ENCODE measurements around the gene NAV2.

NAV2 gene

GRCh38 chr11:19853016-19853415 is 140.4 kb downstream of the NAV2 start:
- Histone ChIP-seq H3K4me1 (ENCODE audit: insufficient read depth, low read length) (peaks cover 27% of the 10 kb centered on the region), H3K36me3 (ENCODE audit: insufficient read depth, low read length) (no peaks in the 10 kb centered on the region), H3K4me3 (ENCODE audit: low read length) (no peak overlapping the region), H2AFZ (ENCODE audit: low read depth, low read length) (no peak overlapping the region), H3K9me3 (ENCODE audit: low read length) (peaks cover 2% of the 10 kb centered on the region), H3K27me3 (ENCODE audit: insufficient read depth, low read length) (no peaks in the 10 kb centered on the region)

DNA sequence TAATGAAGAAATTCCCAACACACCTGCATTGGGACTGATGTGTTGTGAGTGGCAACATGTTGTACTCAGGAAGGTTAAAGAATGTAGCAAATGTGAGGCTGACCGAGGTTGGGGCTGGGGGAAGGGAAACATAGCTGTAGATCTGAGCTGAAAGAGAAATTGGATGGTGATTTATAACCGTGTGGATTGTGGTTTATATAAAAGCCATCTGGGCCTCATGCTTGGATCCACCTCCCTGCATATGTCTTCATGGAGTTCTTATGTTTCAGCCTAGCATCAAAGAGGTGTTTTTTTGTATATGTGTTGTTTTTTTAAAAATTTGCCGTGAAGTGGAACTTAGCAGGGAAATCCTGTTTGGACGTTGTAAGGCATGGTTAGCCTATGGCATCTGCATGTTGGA is 141.3 kb downstream of the NAV2 start:
- Histone ChIP-seq H2AFZ (ENCODE audit: low read depth, low read length) (no peak overlapping the region), H3K27me3 (ENCODE audit: insufficient read depth, low read length) (no peaks in the 10 kb centered on the region), H3K4me3 (ENCODE audit: low read length) (no peak overlapping the region), H3K4me1 (ENCODE audit: insufficient read depth, low read length) (peaks cover 21% of the 10 kb centered on the region), H3K9me3 (ENCODE audit: low read length) (peaks cover 2% of the 10 kb centered on the region), H3K36me3 (ENCODE audit: insufficient read depth, low read length) (no peaks in the 10 kb centered on the region)

GRCh38 chr11:19861171-19861570 is 148.5 kb downstream of the NAV2 start:
- Histone ChIP-seq H3K4me3 (ENCODE audit: low read length) (no peak overlapping the region), H3K36me3 (ENCODE audit: insufficient read depth, low read length) (no peaks in the 10 kb centered on the region), H3K27me3 (ENCODE audit: insufficient read depth, low read length) (no peaks in the 10 kb centered on the region), H2AFZ (ENCODE audit: low read depth, low read length) (no peak overlapping the region), H3K9me3 (ENCODE audit: low read length) (no peaks in the 10 kb centered on the region), H3K4me1 (ENCODE audit: insufficient read depth, low read length) (peaks cover 35% of the 10 kb centered on the region)

GRCh38 chr11:19862091-19862490 is 149.5 kb downstream of the NAV2 start:
- Histone ChIP-seq H3K9me3 (ENCODE audit: low read length) (no peaks in the 10 kb centered on the region), H3K4me3 (ENCODE audit: low read length) (no peak overlapping the region), H2AFZ (ENCODE audit: low read depth, low read length) (no peak overlapping the region), H3K4me1 (ENCODE audit: insufficient read depth, low read length) (peaks cover 35% of the 10 kb centered on the region), H3K36me3 (ENCODE audit: insufficient read depth, low read length) (no peaks in the 10 kb centered on the region), H3K27me3 (ENCODE audit: insufficient read depth, low read length) (no peaks in the 10 kb centered on the region)

GRCh38 chr11:19864141-19865140 is 151.8 kb downstream of the NAV2 start:
- H3K4me1 ChIP-seq (ENCODE audit: insufficient read depth, low read length): peaks cover 45% of the 10 kb centered on the region
- no peaks in the 10 kb centered on the region for H3K9me3 ChIP-seq (ENCODE audit: low read length)
- no peak overlapping the region for H2AFZ ChIP-seq (ENCODE audit: low read depth, low read length)

DNA sequence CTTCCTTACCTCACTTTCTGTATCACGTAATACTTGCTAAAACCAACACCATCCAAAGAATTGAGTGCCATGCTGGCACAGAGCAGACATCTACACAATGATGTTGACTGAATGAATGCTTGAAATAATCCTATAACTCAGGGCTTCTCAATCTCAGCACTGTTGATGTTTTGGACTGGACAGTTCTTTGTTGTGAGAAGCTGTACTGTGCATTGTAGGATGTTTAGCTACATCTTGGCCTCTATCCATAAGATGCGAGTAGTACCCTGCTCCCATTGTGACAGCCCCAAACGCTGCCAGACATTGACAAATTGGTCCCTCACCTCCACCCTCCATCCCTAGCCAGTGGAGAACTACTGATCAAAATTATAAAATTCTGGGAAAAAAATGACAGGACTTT is 153.4 kb downstream of the NAV2 start:
- Histone ChIP-seq H2AFZ (ENCODE audit: low read depth, low read length) (no peak overlapping the region), H3K27me3 (ENCODE audit: insufficient read depth, low read length) (no peaks in the 10 kb centered on the region), H3K36me3 (ENCODE audit: insufficient read depth, low read length) (no peaks in the 10 kb centered on the region), H3K4me3 (ENCODE audit: low read length) (no peak overlapping the region), H3K4me1 (ENCODE audit: insufficient read depth, low read length) (peaks cover 45% of the 10 kb centered on the region), H3K9me3 (ENCODE audit: low read length) (no peaks in the 10 kb centered on the region)

More at GRCh38 chr11:19864141-19865140, 151.8 kb downstream of the NAV2 start:
- Histone ChIP-seq H3K36me3 (ENCODE audit: insufficient read depth, low read length) (no peaks in the 10 kb centered on the region), H3K4me3 (ENCODE audit: low read length) (peak overlapping the region; percentile 4), H3K27me3 (ENCODE audit: insufficient read depth, low read length) (no peaks in the 10 kb centered on the region)

- Histone ChIP-seq H3K4me1 (ENCODE audit: insufficient read depth, low read length) (peaks cover 45% of the 10 kb centered on the region), H3K36me3 (ENCODE audit: insufficient read depth, low read length) (peaks cover under 1% of the 10 kb centered on the region)
These were observed 153.9 kb downstream of the NAV2 start for GRCh38 chr11:19866521-19866920.

DNA sequence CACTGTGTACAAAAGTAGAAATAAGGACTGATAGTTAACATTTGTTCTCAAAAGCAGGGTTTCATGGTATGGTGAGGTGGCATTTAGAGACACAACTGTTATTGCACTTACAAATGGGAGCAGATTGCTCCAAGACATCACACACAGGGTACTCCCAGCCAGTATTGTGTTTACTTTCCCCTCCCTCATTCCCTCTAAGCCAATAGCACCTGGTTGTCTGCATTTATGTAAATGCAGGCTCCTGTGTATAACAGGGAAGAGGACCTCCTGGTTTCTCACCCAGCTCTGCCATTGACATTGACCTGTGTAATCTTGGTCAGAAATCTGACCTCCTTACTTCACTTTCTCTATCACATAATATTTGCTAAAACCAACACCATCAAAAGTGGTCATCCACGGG is 154.4 kb downstream of the NAV2 start:
- H3K9me3 ChIP-seq (ENCODE audit: low read length): no peaks in the 10 kb centered on the region
- H3K4me1 ChIP-seq (ENCODE audit: insufficient read depth, low read length): peaks cover 45% of the 10 kb centered on the region
- H2AFZ ChIP-seq (ENCODE audit: low read depth, low read length): no peak overlapping the region
- peaks cover 3% of the 10 kb centered on the region for H3K36me3 ChIP-seq (ENCODE audit: insufficient read depth, low read length)
- no peaks in the 10 kb centered on the region for H3K27me3 ChIP-seq (ENCODE audit: insufficient read depth, low read length)
- no peak overlapping the region for H3K4me3 ChIP-seq (ENCODE audit: low read length)

More at GRCh38 chr11:19866521-19866920, 153.9 kb downstream of the NAV2 start:
- H3K27me3 ChIP-seq (ENCODE audit: insufficient read depth, low read length): no peaks in the 10 kb centered on the region
- no peak overlapping the region for H3K4me3 ChIP-seq (ENCODE audit: low read length)
- no peaks in the 10 kb centered on the region for H3K9me3 ChIP-seq (ENCODE audit: low read length)
- H2AFZ ChIP-seq (ENCODE audit: low read depth, low read length): no peak overlapping the region

GRCh38 chr11:19868281-19868821 is 155.7 kb downstream of the NAV2 start:
- Histone ChIP-seq H3K27me3 (ENCODE audit: insufficient read depth, low read length) (no peaks in the 10 kb centered on the region), H3K9me3 (ENCODE audit: low read length) (no peaks in the 10 kb centered on the region), H2AFZ (ENCODE audit: low read depth, low read length) (no peak overlapping the region), H3K4me1 (ENCODE audit: insufficient read depth, low read length) (peaks cover 44% of the 10 kb centered on the region), H3K36me3 (ENCODE audit: insufficient read depth, low read length) (peaks cover 3% of the 10 kb centered on the region), H3K4me3 (ENCODE audit: low read length) (no peak overlapping the region)

DNA sequence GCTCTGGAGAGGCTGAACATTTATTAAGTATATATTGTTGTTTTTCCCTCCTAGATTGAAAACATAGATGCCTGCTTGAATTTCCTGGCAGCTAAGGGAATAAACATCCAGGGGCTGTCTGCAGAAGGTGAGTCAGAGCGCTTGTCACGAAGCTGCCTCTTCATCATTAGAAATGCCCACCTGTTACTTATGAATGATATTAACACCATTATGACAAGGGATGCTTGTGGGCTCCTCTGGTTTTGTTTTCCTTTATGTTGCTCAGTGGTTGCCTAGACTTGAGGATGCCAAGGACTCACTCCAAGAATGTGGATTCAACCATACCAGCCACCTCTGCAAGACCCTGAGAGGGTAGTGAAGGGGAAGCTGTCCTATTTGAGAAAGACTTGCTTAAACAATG is 156.2 kb downstream of the NAV2 start:
- Histone ChIP-seq H2AFZ (ENCODE audit: low read depth, low read length) (no peak overlapping the region), H3K36me3 (ENCODE audit: insufficient read depth, low read length) (peaks cover 3% of the 10 kb centered on the region), H3K4me1 (ENCODE audit: insufficient read depth, low read length) (peaks cover 44% of the 10 kb centered on the region), H3K27me3 (ENCODE audit: insufficient read depth, low read length) (no peaks in the 10 kb centered on the region), H3K4me3 (ENCODE audit: low read length) (no peak overlapping the region), H3K9me3 (ENCODE audit: low read length) (no peaks in the 10 kb centered on the region)

GRCh38 chr11:19869466-19869865 is 156.8 kb downstream of the NAV2 start:
- no peaks in the 10 kb centered on the region for H3K9me3 ChIP-seq (ENCODE audit: low read length)
- H3K4me3 ChIP-seq (ENCODE audit: low read length): no peak overlapping the region
- H3K36me3 ChIP-seq (ENCODE audit: insufficient read depth, low read length): peaks cover 3% of the 10 kb centered on the region
- no peak overlapping the region for H2AFZ ChIP-seq (ENCODE audit: low read depth, low read length)
- H3K4me1 ChIP-seq (ENCODE audit: insufficient read depth, low read length): peaks cover 44% of the 10 kb centered on the region
- H3K27me3 ChIP-seq (ENCODE audit: insufficient read depth, low read length): no peaks in the 10 kb centered on the region

GRCh38 chr11:19869946-19870589 is 157.4 kb downstream of the NAV2 start:
- Histone ChIP-seq H3K9me3 (ENCODE audit: low read length) (no peaks in the 10 kb centered on the region), H3K36me3 (ENCODE audit: insufficient read depth, low read length) (peaks cover 3% of the 10 kb centered on the region), H3K4me1 (ENCODE audit: insufficient read depth, low read length) (peaks cover 38% of the 10 kb centered on the region), H2AFZ (ENCODE audit: low read depth, low read length) (no peak overlapping the region), H3K27me3 (ENCODE audit: insufficient read depth, low read length) (no peaks in the 10 kb centered on the region), H3K4me3 (ENCODE audit: low read length) (no peak overlapping the region)

DNA sequence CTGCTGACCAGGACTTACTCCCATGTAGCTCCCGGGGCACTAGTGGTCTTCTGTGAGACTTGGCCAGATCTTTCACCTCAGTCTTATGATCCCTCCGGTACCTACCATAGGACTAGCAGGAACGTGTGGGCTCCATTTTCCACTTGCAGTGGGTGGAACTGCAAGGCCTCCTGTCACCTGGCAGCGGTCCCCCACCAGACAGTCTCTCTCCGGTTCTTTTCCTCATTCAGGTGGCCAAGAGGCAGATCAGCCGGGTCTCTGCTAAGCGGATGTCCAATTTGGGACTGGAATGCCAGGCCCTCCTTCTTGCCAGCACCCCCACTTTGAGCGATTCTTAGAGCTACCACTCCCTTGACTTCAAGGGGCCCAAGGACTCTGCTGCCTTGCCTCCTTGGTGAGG is 158.9 kb downstream of the NAV2 start:
- H3K27me3 ChIP-seq (ENCODE audit: insufficient read depth, low read length): no peaks in the 10 kb centered on the region
- H2AFZ ChIP-seq (ENCODE audit: low read depth, low read length): no peak overlapping the region
- peaks cover 3% of the 10 kb centered on the region for H3K36me3 ChIP-seq (ENCODE audit: insufficient read depth, low read length)
- no peaks in the 10 kb centered on the region for H3K9me3 ChIP-seq (ENCODE audit: low read length)
- H3K4me3 ChIP-seq (ENCODE audit: low read length): no peak overlapping the region
- peaks cover 26% of the 10 kb centered on the region for H3K4me1 ChIP-seq (ENCODE audit: insufficient read depth, low read length)

All from neuron (in vitro differentiated cells).